HG03439 (cell line): ENCODE data around the gene RGSL1.
A peak's percentile ranks its signal among the peaks of the same experiment; 100 is the strongest.

Experiments used
- ATAC-seq: cut with Tn5 transposase; IDR thresholded peaks from one replicate; pipeline ENCODE4 v1.9.1; 2021; ENCODE audit warnings: mild to moderate bottlenecking, moderate library complexity; ENCODE audit not compliant: unreplicated experiment

Gene RGSL1

DNA sequence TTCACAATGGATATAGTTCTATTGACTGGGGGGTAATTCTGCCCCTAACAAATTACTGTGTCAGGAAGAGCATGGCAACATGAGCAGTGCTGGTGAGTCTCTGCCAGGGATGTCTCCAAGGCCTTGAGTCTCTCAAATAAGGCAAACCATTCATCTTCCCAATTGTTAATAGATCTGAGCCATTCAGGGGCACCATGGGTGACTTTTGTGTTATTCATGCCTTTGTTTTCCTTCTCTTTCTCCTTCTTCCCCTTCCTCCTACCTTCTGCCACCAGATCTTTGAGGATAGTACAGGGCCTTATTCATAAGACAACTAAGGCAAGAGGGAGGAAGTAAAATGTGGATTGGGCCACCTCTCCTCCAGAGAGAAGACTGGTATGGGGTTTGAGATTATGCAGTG lies at the start of gene RGSL1:
RGSL1 (plus strand) TSS at position 60 of the 400 bp plus-strand sequence; CDS start at position 80, 20 bp downstream.
- no peak for ATAC-seq

DNA sequence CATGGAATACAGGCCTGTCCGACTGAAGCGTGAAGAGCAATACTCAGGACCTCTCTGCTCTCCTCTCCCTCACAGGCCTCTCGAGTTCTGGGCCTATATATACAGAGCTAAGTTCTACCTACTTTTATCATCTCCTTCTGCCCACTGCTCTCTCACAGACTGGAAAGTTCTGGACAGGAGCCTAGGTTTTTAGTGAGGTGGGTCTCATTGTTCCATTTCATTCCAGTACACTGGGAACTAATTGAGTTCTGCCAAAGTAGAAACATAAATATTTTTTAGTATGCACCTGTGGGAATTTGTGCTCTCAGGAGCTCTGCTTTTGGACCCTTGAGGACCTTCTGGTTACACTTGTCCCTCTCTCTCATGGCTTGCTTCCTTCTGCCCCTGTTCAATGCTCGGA lies 49.4 kb upstream of the RGSL1 start, which contains the start of gene TEDDM1:
TEDDM1 (minus strand) TSS at position 101 of the 400 bp plus-strand sequence. CDS start 182 bp downstream, outside the sequence.
- no peak for ATAC-seq

DNA sequence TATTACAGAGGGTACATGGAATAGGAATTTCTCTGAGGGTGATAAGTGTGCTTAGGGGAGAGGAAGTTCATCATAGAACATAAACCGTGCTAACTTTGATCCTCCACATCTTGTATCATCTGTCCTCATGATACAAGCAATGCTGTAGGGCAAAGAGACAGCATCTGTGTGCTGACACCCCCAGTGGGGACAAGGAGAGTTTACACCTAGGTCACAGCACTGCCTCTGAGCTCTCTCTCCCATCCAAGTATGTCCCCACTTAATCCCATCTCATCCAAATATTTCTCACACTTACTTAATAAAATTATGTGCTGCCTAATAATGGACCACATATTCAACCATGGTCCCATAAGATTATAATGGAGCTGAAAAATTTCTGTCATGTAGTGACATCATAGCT lies 45.2 kb upstream of the RGSL1 start:
- ATAC-seq: no peak

DNA sequence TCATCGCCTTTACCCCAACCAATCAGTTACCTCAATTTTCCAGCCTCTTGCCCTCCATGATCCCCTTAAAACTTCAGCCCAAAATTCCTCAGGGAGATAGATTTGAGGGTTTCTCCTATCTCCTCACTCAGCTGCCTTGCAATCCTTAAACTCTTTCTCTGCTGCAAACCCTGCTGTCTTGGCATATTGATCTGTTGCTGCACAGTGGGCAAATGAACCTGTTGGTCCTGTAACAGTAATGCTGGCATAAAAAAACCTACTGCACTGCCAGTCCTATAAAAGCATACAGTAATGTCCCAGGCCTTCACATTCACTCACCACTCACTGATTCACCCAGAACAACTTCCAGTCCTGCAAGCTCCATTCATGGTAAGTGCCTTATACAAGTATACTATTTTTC lies 44.4 kb upstream of the RGSL1 start:
- no peak for ATAC-seq

DNA sequence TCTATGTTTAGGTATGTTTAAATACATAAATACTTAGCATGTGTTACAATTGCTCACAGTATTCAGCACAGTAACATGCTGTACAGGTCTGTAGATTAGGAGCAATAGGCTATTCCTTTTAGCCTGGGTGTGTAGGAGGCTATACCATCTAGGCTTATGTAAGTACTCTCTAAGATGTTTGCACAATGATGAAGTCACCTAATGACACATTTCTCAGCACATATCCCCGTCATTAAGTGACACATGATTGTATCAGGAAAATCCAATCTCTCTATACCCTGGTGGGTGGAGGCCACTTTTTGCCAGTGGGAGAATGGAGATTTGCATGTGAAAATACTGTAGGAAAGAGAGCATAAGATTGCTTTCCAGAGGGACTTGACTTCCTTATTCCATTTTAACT lies 43.9 kb upstream of the RGSL1 start:
- no peak for ATAC-seq

DNA sequence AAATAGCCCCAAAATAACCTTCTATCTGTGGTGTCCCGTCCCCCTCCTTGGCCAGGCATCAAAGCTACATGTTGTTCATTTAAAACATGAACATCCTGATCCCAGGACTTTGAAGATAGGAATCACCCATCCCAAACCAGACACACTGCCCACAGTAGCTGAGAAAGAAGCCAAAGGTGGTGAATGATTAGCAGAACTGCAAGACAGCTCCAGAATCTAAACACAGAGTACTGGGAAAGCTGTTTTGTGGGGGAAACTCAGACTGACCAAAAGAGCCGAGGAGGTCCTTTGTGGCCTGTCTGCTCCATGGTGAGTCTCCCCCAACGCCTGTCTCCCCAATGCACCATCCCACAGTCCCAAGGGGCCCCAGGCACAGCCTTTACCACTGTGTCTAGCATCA lies 42.2 kb upstream of the RGSL1 start:
- ATAC-seq: no peak

DNA sequence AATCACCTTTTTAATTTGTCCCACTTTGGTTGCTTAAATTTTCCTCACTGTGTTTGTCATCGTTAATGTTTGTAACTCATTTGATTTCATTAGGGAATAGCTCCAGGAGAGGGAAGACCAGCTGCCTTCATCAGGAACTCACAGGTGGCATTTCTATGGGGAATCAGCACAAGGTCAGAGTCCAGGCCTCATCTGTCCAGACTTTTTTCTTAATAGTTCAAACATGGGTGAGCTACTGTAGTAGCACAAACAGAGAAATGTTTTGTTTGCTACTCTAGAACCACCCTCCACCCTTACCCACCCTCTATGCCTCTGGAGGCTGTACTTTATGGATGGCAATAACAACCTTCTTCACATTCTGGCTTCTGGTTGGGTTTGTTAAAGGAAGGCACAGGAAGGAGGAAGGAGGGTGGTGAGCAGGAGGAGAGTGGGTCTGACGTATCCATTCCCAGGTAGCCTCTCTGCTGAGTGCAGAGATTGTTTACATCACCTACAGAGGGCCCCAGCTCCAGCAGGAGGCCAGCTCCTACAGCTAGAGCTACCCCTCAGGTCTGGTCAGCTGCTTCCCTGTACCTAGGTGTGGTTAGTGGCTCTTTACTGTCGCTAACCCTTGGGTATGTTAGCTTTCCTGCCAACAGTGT lies 41.4 kb upstream of the RGSL1 start:
- ATAC-seq: no peak

DNA sequence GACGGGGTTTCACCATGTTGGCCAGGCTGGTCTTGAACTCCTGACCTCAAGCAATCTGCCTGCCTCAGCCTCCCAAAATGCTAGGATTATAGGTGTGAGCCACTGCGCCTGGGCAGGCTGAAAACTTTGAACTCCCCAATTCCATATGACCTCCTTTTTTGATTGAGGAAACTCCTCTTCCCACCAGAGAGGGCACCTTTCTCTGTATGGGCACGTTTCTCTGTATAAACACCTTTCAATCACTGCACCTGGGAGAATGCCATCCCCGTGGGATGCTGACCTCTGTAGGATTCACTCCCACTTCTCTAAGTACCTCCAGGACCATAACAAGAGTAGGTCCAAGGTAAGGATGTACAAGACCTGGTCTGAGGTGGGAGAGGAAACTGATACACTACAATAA lies 39.8 kb upstream of the RGSL1 start:
- ATAC-seq: no peak

DNA sequence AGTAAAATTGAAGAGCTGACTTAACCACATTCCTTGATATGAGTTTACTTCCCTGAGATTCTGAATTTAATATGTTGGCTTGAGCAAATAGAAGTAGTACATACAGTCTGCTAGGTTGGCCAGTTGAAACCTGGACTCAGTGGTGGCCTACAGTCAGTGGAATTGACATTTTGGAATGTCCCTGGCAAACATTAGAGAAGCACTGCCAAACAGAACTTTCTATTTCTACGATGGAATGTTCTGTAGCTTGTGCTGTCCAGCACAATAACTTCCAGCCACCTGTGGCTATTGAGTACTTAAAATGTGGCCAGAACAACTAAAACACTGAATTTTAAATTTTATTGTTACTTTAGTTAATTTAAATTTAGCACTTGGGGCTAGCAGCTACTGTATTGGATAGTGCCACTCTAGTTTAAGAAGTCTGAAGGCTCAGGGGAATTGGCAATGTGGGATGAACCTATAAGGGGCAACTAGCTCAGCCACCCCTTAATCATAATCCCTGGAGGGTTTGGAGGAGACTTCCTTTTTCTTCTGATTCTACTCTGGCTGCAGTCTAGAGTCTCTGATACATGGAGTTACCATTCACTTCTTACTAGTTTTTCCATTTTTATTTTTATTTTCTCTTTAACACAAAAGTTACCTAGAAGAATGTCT lies 39.2 kb upstream of the RGSL1 start:
- ATAC-seq: no peak

DNA sequence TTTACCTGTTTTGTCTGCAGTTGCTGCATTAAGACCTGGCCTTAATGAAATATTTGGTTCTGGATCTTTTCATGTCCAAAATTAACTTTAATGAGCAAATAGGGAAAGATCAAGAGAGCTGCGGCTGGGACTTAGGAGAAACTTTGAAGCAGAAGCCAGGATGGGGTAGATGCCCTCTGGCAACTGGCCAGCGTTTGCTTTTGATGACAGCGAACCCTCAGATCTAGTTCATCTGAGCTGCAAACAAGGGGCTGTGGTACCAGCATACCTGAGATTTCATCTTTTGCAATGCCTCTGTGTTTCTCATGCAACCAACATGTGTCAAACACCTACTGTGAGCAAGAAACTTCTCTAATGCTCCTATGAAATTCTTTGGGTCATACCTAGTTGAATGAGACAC lies 36.5 kb upstream of the RGSL1 start:
- no peak for ATAC-seq

DNA sequence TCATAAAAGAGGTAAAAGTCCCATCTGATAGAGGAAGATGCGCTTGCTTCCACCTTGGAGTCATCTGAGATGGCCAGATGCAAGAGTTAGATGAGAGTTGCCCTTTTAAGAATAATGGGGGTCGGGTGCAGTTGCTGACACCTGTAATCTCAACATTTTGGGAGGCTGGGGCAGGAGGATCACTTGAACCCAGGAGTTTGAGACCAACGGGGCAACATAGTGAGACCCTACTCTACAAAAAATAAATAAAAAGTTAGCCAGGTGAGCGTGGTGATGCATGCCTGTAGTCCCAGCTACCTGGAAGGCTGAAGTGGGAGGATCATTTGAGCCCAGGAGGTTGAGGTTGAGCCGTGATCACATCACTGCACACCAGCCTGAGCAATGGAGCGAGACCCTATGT lies 36.0 kb upstream of the RGSL1 start:
- no peak for ATAC-seq

DNA sequence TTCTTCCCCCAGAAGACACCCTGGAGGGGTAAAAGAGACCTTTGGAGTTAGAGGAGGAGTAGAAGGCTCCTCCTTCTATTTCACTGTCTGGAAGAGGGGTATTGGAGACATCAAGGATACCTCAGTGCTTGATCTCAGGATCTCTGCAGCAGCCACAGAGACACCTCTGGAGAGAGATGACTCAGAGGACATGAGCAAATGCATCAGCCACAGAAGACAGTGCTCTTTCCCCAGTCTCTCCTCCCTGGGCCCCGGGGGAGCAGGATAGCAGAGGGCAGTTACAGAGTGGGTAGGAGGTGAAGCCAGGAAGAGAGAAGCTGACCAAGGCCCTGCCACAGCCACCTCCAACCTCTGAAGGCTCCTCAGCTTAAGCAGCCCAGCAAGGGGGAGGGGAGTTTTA lies 34.2 kb upstream of the RGSL1 start:
- no peak for ATAC-seq

DNA sequence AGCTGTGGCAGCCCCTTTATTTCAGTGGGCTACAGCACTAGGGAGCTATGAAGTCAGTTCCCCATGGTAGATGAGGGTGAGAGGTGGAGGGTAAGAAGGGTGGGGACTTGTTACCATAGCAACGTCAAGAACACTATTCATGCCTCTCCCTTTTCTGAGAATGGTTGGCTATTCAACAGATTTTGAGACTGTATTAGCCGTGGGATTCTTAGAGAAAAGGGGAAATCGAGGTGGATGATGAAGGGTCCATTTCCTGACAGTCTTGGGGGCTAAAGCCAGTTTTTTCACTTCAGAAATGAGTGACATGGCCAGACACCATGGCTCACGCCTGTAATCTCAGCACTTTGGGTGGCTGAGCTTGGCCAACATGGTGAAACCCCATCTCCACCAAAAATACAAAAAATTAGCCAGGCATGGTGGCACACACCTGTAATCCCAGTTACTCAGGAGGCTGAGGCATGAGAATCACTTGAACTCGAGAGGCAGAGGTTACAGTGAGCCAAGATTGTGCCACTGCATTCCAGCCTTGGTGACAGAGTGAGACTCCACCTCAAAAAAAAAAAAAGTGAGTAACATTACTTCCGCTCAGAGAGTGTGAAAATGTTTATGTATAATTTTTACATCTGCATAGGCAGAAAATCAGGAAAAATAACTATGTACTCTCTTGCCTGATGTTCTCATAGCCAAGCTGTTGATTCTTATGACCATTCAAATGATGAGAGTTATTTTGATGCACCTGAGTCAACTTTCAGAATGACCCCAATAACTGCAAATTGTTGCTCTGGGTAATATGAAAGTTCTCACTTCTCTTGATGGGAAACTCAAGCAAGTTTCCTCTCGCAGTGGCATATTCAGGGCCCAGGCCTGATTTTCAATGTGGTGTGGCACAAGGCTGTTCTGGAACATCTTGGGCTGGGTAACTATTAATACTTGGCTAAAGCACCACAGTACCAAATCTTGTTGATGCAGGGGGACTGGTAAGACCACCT lies 23.2 kb upstream of the RGSL1 start:
- peak; percentile 62 for ATAC-seq

DNA sequence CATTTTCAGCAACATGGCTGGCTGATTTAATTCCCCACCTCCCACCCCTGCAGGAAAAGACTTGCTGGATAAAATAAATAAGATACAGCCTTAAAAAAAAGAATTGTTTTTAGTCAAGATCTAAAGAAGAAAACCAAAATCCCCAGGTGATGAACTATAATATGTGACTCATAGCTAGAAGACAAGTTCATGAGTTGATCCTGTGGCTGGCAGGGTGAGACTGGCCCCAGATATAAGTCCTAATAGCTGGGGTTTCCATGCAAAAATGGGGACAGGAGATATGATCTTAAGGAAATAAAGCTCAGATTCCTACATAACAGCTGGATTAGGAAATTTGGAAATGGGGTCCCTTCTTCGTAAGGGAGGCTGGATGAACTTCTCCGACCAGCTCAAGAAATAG lies 21.9 kb upstream of the RGSL1 start:
- peak; percentile 37 for ATAC-seq

DNA sequence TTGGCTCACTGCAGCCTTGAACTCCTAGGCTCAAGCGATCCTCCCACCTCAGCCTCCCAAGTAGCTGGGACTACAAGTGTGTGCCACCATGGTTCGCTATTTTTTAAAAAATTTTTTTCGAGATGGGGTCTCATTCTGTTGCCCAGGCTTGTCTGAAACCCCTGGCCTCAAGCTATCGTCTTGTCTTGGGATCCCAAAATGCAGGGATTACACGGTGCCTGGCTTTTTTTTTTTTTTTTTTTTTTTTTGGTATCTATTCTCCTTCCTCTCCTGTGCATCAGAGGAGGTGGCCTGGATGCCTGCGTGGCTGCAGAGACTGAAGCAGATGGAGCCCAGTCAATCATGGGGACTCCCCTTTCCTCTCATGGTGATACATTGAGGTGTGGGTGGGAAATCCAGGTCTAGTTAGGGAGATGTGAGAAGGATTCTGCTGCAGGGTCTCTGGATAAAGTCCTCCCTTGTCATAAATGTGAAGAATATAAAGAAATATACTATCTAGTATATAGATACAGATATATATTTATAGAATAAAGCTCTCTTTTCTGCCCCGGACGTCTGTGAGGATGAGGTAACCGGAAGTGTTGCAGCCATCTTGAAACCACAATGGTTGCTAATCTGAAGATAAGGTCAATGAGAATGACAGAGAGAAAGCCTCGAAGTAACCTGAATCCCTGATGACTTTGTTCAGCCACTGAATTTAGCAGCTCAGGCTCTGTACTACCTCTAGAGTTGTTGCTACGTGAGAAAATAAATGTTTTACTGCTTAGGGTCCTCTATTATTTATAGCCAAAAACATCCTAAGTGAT lies 19.5 kb upstream of the RGSL1 start:
- peak; percentile 35 for ATAC-seq

DNA sequence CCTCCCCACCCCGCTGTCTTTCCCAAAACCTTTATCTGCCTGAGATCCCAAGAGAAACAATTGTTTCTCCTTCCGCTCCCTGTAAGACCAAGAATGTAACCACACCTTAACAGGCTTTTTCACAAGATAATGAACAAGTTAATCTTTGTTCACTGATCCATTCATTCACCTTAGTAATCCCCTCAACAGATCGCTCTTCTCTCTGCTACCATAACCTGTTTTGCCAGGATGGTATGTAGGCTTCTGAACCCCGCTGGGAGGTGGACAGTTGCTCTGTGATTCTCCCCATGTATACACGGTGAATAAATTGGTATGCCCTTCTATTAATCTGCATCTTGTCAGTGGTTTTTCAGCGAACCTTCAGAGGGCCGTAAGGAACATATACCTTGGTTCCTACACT lies 18.7 kb upstream of the RGSL1 start:
- ATAC-seq: no peak

DNA sequence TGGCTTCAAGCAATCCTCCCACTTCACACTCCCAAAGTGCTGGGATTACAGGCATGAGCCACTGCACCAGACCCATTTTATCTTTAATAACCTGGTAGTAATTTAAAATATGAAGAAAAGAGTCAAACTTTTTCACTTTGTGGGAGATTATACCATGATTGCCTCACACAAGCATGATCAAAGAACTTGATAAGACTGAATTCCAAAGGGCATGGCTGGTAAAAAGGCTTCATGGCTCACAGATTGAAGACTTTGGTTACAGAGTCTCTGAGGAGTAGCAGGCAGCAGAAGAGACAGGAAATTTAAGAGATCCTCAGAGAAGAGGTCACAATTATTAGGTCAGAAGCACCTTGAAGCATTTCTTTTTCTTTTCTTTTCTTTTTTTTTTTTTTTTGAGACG lies 16.4 kb upstream of the RGSL1 start:
- no peak for ATAC-seq

DNA sequence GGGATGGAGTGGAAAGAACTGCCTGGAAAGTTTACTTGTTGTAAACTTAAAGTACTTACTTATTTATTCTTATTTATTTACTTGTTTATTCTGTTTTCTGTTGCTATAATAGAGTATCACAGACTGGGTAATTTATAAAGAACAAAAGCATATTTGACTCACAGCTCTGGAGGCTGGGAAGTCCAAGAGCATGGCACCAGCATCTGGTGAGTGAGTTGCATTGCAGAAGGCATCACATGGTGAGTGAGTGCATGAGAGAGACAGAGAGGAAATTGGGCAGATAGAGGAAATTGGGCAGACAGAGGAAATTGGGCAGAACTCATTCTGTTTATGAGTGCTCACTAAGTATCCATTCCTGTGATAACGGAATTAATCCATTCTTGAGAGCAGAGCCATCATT lies 11.6 kb upstream of the RGSL1 start:
- no peak for ATAC-seq

DNA sequence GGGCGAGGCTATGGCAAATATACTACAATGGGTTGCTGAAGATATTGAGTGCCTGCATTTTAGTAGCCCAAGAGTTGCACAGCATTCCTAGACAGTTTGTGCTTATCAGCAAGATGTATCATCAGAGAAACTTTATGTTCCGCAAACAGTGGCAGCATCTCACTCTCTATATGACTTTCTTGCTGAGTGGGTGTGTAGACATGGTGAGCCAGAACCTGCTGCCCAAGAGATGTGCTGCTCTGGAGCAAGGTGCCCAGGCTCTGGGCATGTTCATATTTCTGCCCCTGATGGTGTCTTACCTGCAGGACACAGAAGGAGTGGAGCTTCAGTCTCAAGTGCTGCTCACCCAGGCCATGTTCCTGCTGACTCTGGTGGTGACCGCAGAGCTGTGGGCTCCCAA lies 8.2 kb upstream of the RGSL1 start:
- ATAC-seq: no peak

DNA sequence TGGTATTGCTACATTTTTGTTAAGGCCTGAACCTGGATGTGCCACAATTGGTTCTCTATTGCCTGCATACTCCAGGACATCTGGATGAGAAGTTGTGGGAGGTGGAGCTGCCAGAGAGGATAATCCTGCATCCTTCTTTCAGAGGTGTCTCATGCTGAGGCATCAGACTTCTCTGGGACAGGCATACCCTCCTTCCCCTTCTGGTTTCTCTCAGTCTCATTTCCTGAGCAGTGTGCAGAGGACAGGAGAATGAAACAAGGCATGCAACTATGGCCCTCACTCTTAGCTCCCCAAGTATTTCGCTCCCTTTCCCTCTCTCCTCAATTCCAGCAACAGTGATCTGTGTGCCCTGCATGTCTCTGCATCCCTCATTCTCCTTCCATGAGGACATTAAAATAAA lies 7.6 kb upstream of the RGSL1 start:
- no peak for ATAC-seq

DNA sequence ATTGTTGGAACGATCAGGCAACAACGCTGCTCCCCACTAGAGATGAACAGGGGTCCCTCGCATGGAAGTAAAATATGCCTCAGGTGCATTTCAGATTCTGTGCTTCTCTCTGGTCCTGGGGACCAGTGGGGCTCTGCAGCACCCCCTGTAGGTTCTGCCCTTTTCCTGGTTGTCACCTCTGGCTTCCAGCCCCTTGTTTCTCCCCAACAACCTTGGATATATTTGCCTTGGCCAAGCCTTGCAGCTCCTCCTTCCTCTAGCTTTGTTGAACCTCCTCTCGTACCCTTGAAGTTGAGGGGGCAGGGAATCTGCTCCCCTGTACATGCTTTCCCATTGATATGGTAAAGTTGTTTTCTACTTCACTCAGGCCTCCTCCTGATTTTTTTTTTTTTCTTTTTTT lies 5.4 kb upstream of the RGSL1 start:
- ATAC-seq: no peak
